AG10803 (cell line): ENCODE measurements around the gene SLAMF7.

Experiments used
- DNase-seq: peaks from one replicate; pipeline ENCODE4 v3.0.0; 2010; ENCODE audit warnings: low read depth
- H3K4me3 ChIP-seq: 2 replicates; pipeline ENCODE4 v1.5.1; 2011; ENCODE audit warnings: mild to moderate bottlenecking, low read length, control low read depth
- TF ChIP-seq, protein P1 (sequence below): conservative IDR thresholded peaks from 2 replicates; pipeline ENCODE4 v1.5.1; 2011; ENCODE audit warnings: mild to moderate bottlenecking, low read length, control low read depth, inconsistent platforms

SLAMF7 gene

GRCh38 chr1:160799641-160800040 lies 60.6 kb downstream of the SLAMF7 start:
- TF ChIP-seq, protein P1, sequence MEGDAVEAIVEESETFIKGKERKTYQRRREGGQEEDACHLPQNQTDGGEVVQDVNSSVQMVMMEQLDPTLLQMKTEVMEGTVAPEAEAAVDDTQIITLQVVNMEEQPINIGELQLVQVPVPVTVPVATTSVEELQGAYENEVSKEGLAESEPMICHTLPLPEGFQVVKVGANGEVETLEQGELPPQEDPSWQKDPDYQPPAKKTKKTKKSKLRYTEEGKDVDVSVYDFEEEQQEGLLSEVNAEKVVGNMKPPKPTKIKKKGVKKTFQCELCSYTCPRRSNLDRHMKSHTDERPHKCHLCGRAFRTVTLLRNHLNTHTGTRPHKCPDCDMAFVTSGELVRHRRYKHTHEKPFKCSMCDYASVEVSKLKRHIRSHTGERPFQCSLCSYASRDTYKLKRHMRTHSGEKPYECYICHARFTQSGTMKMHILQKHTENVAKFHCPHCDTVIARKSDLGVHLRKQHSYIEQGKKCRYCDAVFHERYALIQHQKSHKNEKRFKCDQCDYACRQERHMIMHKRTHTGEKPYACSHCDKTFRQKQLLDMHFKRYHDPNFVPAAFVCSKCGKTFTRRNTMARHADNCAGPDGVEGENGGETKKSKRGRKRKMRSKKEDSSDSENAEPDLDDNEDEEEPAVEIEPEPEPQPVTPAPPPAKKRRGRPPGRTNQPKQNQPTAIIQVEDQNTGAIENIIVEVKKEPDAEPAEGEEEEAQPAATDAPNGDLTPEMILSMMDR = no peak
- no peak for DNase-seq
- no peak overlapping the region for H3K4me3 ChIP-seq

- no peak for DNase-seq
- H3K4me3 ChIP-seq = no peak overlapping the region
- TF ChIP-seq, protein P1 = no peak
Observed at GRCh38 chr1:160800142-160800541, 61.1 kb downstream of the SLAMF7 start.

- H3K4me3 ChIP-seq = no peak overlapping the region
- TF ChIP-seq, protein P1 = no peak
- DNase-seq = no peak
Observed at GRCh38 chr1:160800645-160801408, 61.8 kb downstream of the SLAMF7 start.

GRCh38 chr1:160801836-160802580 lies 63.0 kb downstream of the SLAMF7 start:
- no peak overlapping the region for H3K4me3 ChIP-seq
- TF ChIP-seq, protein P1 = no peak
- no peak for DNase-seq
